Embryonic facial prominence (tissue), 1 donor: ENCODE data around the gene RIPK1.

Source experiments
- DNase-seq: peaks from one replicate; pipeline ENCODE4 v3.0.0-alpha.2; 2016; ENCODE audit errors: extremely low spot score

RIPK1 gene

GRCh38 chr6:3085074-3085473, 16.8 kb downstream of the RIPK1 start:
- no peak for DNase-seq

DNA sequence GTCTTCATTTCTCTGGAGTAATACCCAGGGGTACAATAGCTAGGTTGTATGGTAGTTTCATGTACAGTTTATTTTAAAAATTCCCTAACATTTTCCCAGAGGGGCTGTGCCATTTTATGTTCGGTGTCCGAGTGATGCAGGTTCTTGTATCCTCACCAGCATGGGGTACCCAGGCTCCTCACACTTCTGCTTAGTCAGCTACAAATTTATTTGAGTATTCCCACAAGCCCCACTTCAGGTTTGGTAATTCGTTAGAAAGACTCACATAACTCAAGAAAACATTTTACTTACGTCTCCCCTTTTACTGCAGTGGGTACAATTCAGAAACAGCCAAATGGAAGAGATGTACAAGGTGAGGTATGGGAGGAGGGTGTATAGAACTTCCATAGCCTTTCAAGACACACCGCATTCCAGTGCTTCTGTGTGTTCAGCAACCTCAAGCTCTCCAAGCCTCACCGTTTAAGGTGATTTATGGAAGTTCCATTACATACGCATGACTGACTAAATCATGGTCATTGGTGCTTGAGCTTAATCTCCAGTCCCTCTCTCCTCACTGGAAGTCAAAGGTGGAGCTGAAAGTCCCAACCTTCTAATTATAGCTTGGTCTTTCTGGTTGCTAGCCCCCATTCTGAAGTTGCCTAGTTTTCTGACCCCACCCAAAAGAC, 18.1 kb downstream of the RIPK1 start:
- no peak for DNase-seq

- DNase-seq, result no peak
Measured at GRCh38 chr6:3088446-3088845, 20.2 kb downstream of the RIPK1 start.

DNA sequence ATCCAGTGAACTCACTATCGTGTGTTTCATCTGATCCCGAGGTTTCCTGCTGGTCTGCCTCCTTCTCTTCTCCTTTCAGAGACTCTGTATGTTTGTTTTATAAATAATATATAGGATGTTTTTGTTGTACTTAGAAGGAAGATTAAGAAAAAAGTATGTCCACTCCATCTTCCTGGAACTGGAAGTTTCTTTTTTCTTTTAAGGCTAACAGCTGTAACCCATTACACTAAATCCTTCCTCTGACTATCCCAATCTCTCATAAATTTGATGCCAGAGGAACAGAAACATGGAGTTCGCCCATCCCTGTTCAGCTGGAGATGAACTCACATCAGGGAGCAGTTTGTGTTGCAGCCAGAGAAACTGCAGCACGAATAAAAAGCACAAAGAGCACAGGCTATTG, 20.7 kb downstream of the RIPK1 start:
- DNase-seq, result no peak

GRCh38 chr6:3090013-3090412, 21.7 kb downstream of the RIPK1 start:
- no peak for DNase-seq

DNA sequence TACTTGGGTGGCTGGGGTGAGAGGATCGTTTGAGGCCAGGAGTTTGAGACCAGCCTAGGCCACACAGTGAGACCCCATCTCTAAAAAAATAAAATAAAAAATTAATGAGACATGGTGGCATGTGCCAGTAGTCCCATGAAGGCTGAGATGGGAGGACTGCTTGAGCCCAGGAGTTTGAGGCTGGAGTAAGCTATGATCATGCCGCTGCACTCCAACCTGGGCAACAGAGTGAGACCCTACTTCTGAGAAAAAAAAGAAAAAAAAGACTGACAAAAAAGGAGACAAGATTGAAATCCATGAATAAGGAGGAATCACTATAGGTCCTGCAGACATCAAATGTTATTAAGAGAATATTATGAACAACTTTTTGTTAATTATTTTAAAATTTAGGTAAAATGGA, 26.5 kb downstream of the RIPK1 start:
- DNase-seq, result no peak

- no peak for DNase-seq
Measured at GRCh38 chr6:3102875-3103274, 34.6 kb downstream of the RIPK1 start.

DNA sequence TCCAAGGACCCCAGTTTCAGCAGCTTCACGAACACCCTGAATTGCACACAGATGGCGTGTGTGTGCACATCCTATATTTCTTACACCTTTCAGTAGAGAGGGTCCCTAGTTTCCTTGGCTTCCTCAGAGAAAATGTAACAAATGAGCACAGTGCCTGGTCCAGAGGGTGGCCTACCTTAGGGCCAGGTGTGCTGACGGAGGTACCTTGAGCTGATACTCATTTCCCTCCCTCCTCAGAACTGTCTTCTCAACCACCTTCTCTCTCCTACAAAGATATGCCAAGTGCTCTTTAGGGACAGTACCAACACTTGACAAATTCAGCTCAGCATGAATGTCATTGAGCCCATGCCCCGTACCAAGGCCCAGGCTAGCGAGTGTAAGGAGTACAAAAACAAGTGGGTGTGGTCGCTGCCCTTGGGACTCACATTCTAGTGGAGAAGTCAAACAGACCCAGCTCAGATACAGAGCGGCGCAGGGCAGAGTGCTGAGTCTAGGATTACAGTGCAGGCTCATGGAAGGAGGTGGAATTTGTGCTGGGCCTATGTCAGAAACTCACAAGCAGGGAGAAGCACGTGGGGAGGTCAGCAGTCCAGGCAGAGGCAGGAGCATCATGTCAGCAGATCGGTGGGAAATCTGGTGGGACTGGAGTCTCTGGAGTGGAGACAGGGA, 40.6 kb downstream of the RIPK1 start:
- no peak for DNase-seq

DNA sequence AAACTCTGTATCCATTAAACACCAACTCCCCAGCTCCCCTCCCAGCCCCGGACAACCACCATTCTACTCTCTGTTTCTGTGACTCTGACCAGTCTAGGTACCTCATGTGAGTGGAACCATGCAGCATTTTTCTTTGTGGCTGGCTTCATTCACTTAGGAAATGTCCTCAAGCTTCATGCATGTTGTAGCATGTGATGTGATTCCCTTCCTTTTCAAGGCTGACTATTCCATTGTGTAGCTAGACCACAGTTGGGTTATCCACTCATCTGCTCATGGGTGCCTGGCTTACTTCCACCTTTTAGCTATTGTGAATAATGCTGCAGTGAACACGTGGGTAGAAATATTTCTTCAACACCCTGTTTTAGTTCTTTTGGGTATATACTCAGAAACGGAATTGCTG, 41.5 kb downstream of the RIPK1 start:
- no peak for DNase-seq

DNA sequence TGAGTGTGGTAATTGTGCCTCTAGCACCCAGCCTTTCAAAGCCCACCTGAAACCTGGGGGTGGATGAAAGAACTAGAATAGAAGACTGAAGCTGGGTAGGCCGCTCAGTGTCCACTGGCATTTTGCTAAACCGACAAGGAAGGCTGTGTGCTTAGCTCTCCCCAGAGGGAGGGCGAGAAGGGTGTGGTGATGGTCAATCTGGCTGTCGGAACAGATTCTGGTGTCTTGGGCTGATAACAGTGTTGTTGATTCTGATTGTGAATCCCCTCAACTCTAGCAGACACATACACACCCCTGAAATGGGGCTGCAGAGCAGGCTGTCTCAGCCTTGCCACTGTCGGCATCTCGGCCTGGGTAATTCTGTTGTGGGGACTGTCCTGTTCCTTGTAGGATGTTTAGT, 46.1 kb downstream of the RIPK1 start:
- DNase-seq, result no peak

DNA sequence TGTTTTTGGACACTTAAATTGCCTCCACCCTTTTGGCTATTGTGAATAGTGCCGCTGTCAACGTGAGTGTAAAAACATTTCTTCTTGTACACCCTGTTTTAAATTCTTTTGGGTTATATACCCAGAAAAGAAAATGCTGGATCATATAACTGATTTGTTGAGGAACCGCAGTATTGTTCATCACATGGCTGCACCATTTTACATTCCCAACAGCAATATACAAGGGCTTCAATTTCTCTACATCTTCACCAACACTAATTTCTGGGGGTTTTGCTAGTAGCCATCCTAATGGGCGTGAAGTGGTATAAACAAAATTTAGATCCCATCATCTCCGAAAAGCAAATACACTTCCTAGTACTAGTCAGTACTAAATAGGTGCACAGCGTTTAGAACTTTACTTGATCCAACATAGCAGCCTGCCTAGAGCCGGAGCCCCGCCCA, 49.6 kb downstream of the RIPK1 start:
- peak; percentile 69 for DNase-seq

DNA sequence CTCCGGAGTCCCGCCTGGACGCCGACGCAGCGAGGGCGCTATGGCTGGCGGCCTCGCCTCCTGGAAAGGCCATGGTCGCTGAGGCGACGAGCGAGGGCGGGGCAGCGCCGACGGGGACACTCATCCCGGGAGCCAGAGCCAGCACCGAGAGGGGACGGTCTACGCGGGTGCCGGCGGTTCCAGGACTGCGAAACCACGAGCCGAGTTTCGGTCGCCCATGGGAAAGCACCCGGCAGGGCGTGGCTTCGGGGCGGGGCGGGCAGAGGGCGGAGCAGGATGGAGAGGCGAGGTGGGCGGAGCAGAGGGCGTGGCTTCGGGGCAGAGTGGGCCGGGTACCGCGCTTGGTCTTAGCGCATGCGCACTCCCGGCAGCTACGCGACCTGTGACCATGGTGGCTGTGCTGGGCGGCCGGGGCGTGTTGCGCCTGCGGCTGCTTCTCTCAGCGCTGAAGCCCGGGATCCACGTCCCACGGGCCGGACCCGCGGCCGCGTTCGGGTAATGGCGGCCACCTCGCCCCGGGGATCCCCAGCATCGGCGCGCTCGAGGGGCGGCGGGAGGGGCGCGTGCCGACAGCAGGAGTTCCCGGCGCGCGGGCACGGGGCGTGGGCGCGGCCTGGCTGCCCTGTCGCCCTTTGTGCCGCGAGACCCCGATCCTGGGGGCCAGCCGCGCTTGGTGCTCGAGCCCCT, 50.2 kb downstream of the RIPK1 start, which contains the start of gene BPHL:
Gene BPHL (plus strand): TSS at position 359 of the 687 bp plus-strand sequence. CDS start 30 bp downstream, at position 389.
- DNase-seq, result peak; percentile 88

GRCh38 chr6:3119040-3119723, 50.9 kb downstream of the RIPK1 start:
- no peak for DNase-seq

- no peak for DNase-seq
Measured at GRCh38 chr6:3120765-3121089, 52.4 kb downstream of the RIPK1 start.

- no peak for DNase-seq
Measured at GRCh38 chr6:3122823-3123182, 54.5 kb downstream of the RIPK1 start.

DNA sequence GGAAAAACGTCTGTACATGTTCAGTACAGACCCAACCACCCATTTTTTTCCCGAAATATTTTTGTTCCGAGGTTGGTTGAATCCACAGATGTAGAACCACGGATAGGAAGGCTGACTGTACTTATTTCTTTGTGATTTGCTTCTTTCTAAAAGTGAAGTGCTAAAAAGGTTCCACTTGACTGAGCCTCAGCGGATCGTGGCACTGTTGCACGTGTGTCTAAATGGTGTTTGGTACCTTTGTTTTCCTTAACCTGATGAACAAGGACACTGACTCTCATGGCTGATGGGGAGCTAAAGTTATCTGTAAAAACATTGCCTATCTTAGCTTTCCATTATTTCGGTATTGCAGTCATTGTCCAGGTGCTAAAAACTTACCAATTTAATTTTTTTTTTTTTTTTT, 56.4 kb downstream of the RIPK1 start:
- no peak for DNase-seq

- DNase-seq, result no peak
Measured at GRCh38 chr6:3125815-3126214, 57.5 kb downstream of the RIPK1 start.

DNA sequence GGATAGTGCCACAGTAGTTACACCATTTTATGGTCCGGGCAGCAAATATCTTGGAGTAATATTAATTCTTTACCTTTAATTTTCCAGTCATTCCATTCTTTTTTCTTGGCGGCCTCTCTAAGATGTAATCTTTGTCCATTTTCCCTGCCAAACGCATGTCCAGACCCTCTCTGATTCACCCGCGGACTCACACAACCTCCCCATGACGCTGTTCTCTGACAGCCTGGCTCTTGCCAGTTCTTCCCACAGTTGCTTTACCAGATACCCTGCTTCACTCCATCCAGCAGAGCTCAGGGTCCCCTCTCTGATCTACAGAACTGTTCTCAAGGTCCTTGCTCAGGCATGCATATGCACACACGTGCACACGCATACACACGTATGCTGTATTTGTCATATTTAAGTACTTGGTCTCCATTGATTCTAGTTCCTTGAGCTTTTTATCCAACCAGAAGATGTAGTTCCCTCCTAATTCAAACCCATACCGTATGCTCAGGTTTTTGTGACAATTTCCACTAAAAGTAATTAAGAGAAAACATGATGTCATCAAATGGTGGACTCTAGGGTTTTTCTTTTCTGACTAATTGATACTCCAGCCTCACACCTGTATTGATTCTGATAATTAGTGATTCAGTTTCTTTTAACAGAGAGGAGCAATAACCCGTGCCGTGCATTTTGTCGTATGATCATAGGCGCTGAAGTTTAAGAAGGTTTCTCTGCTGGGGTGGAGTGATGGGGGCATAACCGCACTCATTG, 60.2 kb downstream of the RIPK1 start:
- DNase-seq, result no peak

DNA sequence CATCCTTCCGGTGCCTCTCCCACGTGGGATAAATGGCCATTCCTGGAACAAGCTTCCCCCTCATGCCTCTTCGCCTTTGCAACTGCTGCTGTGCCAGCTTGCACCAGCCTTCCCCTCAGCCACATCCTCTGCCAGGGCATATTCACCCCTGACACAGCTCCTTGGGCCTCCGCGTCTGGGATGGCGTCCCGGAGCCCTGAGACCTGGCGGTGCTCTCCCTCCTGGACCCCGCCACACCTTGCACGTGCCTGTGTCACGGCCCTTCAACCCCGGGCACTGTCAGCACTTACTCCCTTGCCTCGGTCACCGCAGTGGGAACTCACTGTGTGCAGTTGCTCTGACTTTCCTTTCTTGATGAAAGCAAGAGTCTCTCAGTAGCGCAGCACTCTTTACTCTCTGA, 63.4 kb downstream of the RIPK1 start:
- DNase-seq, result no peak

GRCh38 chr6:3133515-3133914, 65.2 kb downstream of the RIPK1 start:
- no peak for DNase-seq

- no peak for DNase-seq
Measured at GRCh38 chr6:3135668-3136291, 67.5 kb downstream of the RIPK1 start.
